SK-N-SH (cell line): Measurements from ENCODE around the gene TPRA1. TPM values are rescaled to one million over a fixed set of nuclear protein-coding genes. Genes with fewer than 3 reads are reported as not detected.

Source experiments
- CTCF ChIA-PET: fragments of 300-600, 350-600 bp; formaldehyde crosslinking; extraction: SDS; loops from one replicate; lab custom pipeline; 2021; lab: Yijun Ruan, JAX
- POLR2A ChIA-PET: fragments of 350-600 bp; sonication (Branson Sonifier 250); formaldehyde crosslinking; extraction: SDS; loops from one replicate; lab custom pipeline; 2020; ENCODE audit warnings: antibody characterized with exemption, inconsistent platforms; lab: Yijun Ruan, JAX
- DNase-seq: peaks from one replicate; pipeline ENCODE4 v3.0.0; 2012
- H2AFZ ChIP-seq: fragments of 200-600 bp; sonication (generic); 2 replicates; pipeline ENCODE4 v1.8.1; 2016; ENCODE audit warnings: antibody characterized with exemption, mild to moderate bottlenecking, low read depth
- H3F3A ChIP-seq: fragments of 200-600 bp; sonication (generic); replicated peaks from 2 replicates; pipeline ENCODE3; 2016; ENCODE audit warnings: antibody characterized with exemption, mild to moderate bottlenecking; ENCODE audit not compliant: insufficient read depth
- H3K27ac ChIP-seq, 2 experiments: fragments of 200-500 bp in 1 of 2; fragments of 200-600 bp in 1 of 2; sonication (Bioruptor generic) in 1 of 2; sonication (generic), shearing (Covaris generic) in 1 of 2; 2 replicates each; pipeline versions ENCODE4 v1.5.1 to v1.6.1; 2014 to 2016; ENCODE audit warnings: low read depth in 2 of 2, inconsistent platforms in 1 of 2, low read length in 1 of 2, mild to moderate bottlenecking in 1 of 2, mixed read lengths in 1 of 2
- H3K27me3 ChIP-seq: fragments of 200-600 bp; sonication (generic), shearing (Covaris generic); 2 replicates; pipeline ENCODE4 v1.6.1; 2016; ENCODE audit warnings: mixed run types; ENCODE audit not compliant: insufficient read depth
- H3K36me3 ChIP-seq, 2 experiments: fragments of 200-500 bp in 1 of 2; fragments of 200-600 bp in 1 of 2; sonication (Bioruptor generic) in 1 of 2; sonication (generic) in 1 of 2; replicated peaks in 1 of 2; 2 replicates each; pipeline versions ENCODE3 to v1.5.1; 2014 to 2016; ENCODE audit warnings: low read length in 1 of 2, mild to moderate bottlenecking in 1 of 2; ENCODE audit not compliant: insufficient read depth in 2 of 2, control insufficient read depth in 1 of 2
- H3K4me1 ChIP-seq, 2 experiments: fragments of 200-500 bp in 1 of 2; fragments of 200-600 bp in 1 of 2; sonication (Bioruptor generic) in 1 of 2; sonication (generic), shearing (Covaris generic) in 1 of 2; 2 replicates each; pipeline versions ENCODE4 v1.5.1 to v1.6.1; 2014 to 2016; ENCODE audit warnings: low read depth in 1 of 2, low read length in 1 of 2, mixed run types in 1 of 2; ENCODE audit not compliant: insufficient read depth in 2 of 2, control insufficient read depth in 1 of 2
- H3K4me2 ChIP-seq: fragments of 200-600 bp; sonication (generic), shearing (Covaris generic); 2 replicates; pipeline ENCODE4 v1.6.1; 2017; ENCODE audit warnings: mixed run types
- H3K4me3 ChIP-seq, 2 experiments: fragments of 200-500 bp in 1 of 2; fragments of 200-600 bp in 1 of 2; sonication (Bioruptor generic) in 1 of 2; sonication (generic), shearing (Covaris generic) in 1 of 2; 2 replicates each; pipeline versions ENCODE4 v1.5.1 to v1.8.1; 2014 to 2016; ENCODE audit warnings: low read depth in 2 of 2, inconsistent platforms in 1 of 2, low read length in 1 of 2, mild to moderate bottlenecking in 1 of 2, mixed read lengths in 1 of 2, moderate library complexity in 1 of 2
- H3K79me2 ChIP-seq: fragments of 200-600 bp; sonication (generic); 2 replicates; pipeline ENCODE4 v1.8.1; 2017; ENCODE audit warnings: mild to moderate bottlenecking; ENCODE audit not compliant: insufficient read depth
- H3K9ac ChIP-seq: fragments of 200-600 bp; sonication (generic); 2 replicates; pipeline ENCODE4 v1.6.1; 2017; ENCODE audit warnings: mixed run types
- H3K9me2 ChIP-seq: fragments of 200-600 bp; sonication (generic); 2 replicates; pipeline ENCODE4 v1.6.1; 2017; ENCODE audit warnings: mixed run types
- H3K9me3 ChIP-seq: fragments of 200-600 bp; sonication (generic); 2 replicates; pipeline ENCODE4 v1.6.1; 2017; ENCODE audit warnings: mixed run types, mild to moderate bottlenecking, moderate library complexity
- H4K20me1 ChIP-seq: fragments of 200-600 bp; sonication (generic); 2 replicates; pipeline ENCODE4 v1.6.1; 2017; ENCODE audit warnings: mild to moderate bottlenecking, mixed run types; ENCODE audit not compliant: insufficient read depth
- ELF1 ChIP-seq: IDR thresholded peaks from 2 replicates; pipeline ENCODE4 v1.4.0; 2012
- GABPA ChIP-seq: IDR thresholded peaks from 2 replicates; pipeline ENCODE4 v1.4.0; 2012; ENCODE audit warnings: low read depth, mild to moderate bottlenecking
- JUND ChIP-seq: IDR thresholded peaks from 2 replicates; pipeline ENCODE4 v1.4.0; 2012
- MAX ChIP-seq: IDR thresholded peaks from 2 replicates; pipeline ENCODE4 v1.4.0; 2012; ENCODE audit warnings: low read depth
- MEF2A ChIP-seq: IDR thresholded peaks from 2 replicates; pipeline ENCODE4 v1.4.0; 2012; ENCODE audit warnings: low read depth, borderline replicate concordance
- MXI1 ChIP-seq: IDR thresholded peaks from 2 replicates; pipeline ENCODE4 v1.6.1; 2012; ENCODE audit warnings: mild to moderate bottlenecking, low read depth, low read length, improper control_type of control experiment
- NRF1 ChIP-seq: IDR thresholded peaks from 2 replicates; pipeline ENCODE4 v1.6.1; 2012; ENCODE audit warnings: low read depth, mild to moderate bottlenecking, low read length
- RCOR1 ChIP-seq: fragments of 150-350 bp; IDR thresholded peaks from 2 replicates; pipeline ENCODE4 v1.6.1; 2017; ENCODE audit warnings: antibody characterized with exemption, low read length
- RFX5 ChIP-seq: IDR thresholded peaks from 2 replicates; pipeline ENCODE4 v1.6.1; 2012; ENCODE audit warnings: mild to moderate bottlenecking, improper control_type of control experiment, low read length
- SIN3A ChIP-seq: IDR thresholded peaks from 2 replicates; pipeline ENCODE4 v1.6.1; 2012; ENCODE audit warnings: low read depth, mild to moderate bottlenecking, low read length, moderate library complexity, borderline replicate concordance
- TAF1 ChIP-seq: IDR thresholded peaks from 2 replicates; pipeline ENCODE4 v1.6.1; 2012; ENCODE audit warnings: low read depth, mild to moderate bottlenecking, low read length, moderate library complexity, borderline replicate concordance
- USF2 ChIP-seq: fragments of 150-350 bp; IDR thresholded peaks from 2 replicates; pipeline ENCODE4 v1.6.1; 2017; ENCODE audit warnings: antibody characterized with exemption, low read length, low read depth, borderline replicate concordance
- WGBS: methylation state at CpG from one replicate; pipeline ENCODE4 v1.1.6; 2017; ENCODE audit warnings: low lambda C conversion rate; 5-methylcytosine and 5-hydroxymethylcytosine counted together
- polyA plus RNA-seq, 3 experiments: library from polyadenylated mRNA; depleted of rRNA; stranded (reverse); fragments of >200 nt; gene quantifications; 2 replicates each; pipeline ENCODE4 v1.2.3, GENCODE V29; 2012
- TF ChIP-seq, protein P1 (sequence below): IDR thresholded peaks from 2 replicates; pipeline ENCODE4 v1.4.0; 2012; ENCODE audit warnings: low read depth, borderline replicate concordance
- TF ChIP-seq, protein P2 (sequence below): fragments of 200-600 bp; sonication (generic); IDR thresholded peaks from 2 replicates; pipeline ENCODE4 v1.6.1; 2017; ENCODE audit warnings: antibody characterized with exemption, mild to moderate bottlenecking, moderate library complexity

TPRA1 gene
- polyA plus RNA-seq, 1 of the 3 experiments (the other 2 are of a cell fraction): 26.3 TPM

DNA sequence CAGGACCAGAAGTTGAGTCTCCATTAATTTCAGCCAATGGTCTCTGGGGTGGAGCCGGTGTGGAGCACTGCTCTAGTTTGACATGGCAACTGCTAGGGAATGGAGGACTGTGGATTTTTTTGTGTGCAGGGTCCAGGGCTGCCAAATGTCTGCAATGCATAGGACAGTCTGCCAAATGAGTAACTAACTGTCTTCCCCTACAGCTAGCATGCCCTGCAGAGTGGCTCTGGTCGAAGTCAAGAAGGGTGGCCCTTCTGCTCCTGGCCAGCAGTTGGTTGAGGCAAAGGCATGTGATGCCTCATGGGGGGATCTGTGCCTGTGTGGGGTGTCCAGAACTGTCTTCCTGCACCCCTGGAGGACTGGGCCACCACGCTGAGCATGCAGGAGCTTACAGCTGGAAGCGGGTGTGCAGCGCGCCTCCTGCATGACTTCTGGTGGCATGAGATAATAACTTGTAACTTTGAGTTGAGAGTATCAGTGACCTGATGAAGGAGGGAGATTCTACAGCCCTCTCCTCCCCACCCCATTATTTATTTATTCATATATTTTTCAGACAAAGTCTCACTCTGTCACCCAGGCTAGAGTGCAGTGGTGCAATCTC lies 4.6 kb downstream of the TPRA1 start:
- H3K4me2 ChIP-seq: no peak overlapping the region
- no peak overlapping the region for H3K4me3 ChIP-seq
- CTCF ChIA-PET: interaction anchor here (9.4 kb wide), 1 partner anchor 11 kb away, joined by 95 read pairs; no protein-coding TSS in a partner anchor
- no peaks in the 10 kb centered on the region for H3K27me3 ChIP-seq
- H2AFZ ChIP-seq: no peak overlapping the region
- H3F3A ChIP-seq: peaks cover 4% of the 10 kb centered on the region
- peaks cover 79% of the 10 kb centered on the region for H3K79me2 ChIP-seq
- no peak overlapping the region for H3K9ac ChIP-seq
- DNase-seq: no peak
- WGBS: 91% methylated on average over 5 of the region's 6 CpGs
- TF ChIP-seq ELF1 (no peak), MAX (no peak), GABPA (no peak), USF2 (no peak), JUND (no peak), RFX5 (no peak), MEF2A (no peak), TAF1 (no peak), NRF1 (no peak), SIN3A (no peak), RCOR1 (no peak), MXI1 (no peak)
- TF ChIP-seq, protein P1, sequence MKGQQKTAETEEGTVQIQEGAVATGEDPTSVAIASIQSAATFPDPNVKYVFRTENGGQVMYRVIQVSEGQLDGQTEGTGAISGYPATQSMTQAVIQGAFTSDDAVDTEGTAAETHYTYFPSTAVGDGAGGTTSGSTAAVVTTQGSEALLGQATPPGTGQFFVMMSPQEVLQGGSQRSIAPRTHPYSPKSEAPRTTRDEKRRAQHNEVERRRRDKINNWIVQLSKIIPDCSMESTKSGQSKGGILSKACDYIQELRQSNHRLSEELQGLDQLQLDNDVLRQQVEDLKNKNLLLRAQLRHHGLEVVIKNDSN: no peak
- TF ChIP-seq, protein P2, sequence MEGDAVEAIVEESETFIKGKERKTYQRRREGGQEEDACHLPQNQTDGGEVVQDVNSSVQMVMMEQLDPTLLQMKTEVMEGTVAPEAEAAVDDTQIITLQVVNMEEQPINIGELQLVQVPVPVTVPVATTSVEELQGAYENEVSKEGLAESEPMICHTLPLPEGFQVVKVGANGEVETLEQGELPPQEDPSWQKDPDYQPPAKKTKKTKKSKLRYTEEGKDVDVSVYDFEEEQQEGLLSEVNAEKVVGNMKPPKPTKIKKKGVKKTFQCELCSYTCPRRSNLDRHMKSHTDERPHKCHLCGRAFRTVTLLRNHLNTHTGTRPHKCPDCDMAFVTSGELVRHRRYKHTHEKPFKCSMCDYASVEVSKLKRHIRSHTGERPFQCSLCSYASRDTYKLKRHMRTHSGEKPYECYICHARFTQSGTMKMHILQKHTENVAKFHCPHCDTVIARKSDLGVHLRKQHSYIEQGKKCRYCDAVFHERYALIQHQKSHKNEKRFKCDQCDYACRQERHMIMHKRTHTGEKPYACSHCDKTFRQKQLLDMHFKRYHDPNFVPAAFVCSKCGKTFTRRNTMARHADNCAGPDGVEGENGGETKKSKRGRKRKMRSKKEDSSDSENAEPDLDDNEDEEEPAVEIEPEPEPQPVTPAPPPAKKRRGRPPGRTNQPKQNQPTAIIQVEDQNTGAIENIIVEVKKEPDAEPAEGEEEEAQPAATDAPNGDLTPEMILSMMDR: no peak
- POLR2A ChIA-PET: no interaction called here
- H3K4me1 ChIP-seq: peaks cover 4 to 12% of the 10 kb centered on the region in 2 experiments; a peak in 2 of 4 replicates
- H4K20me1 ChIP-seq: peaks cover 52% of the 10 kb centered on the region
- no peaks in the 10 kb centered on the region for H3K9me2 ChIP-seq
- H3K36me3 ChIP-seq: no peaks in the 10 kb centered on the region
- H3K27ac ChIP-seq: no peak overlapping the region
- H3K9me3 ChIP-seq: no peaks in the 10 kb centered on the region
